MCF 10A (cell line): Measurements from ENCODE around the gene PRDM10. TPM values are rescaled to one million over a fixed set of nuclear protein-coding genes. Genes with fewer than 3 reads are reported as not detected.

ENCODE experiments used
- BruUV-seq: library from RNA; stranded (reverse); fragments of 400-500 nt; replicated peaks from 2 replicates; lab custom pipeline; 2021; lab: Mats Ljungman, UMichigan
- CTCF ChIA-PET: fragments of 300-600 bp; sonication (Branson Sonifier 250); formaldehyde crosslinking; extraction: SDS; loops from one replicate; lab custom pipeline; 2021; ENCODE audit warnings: antibody characterized with exemption, inconsistent platforms; lab: Yijun Ruan, JAX
- POLR2A ChIA-PET: fragments of 300-600, 350-650 bp; sonication (Branson Sonifier 250); formaldehyde crosslinking; extraction: SDS; loops from one replicate; lab custom pipeline; 2020; ENCODE audit warnings: antibody characterized with exemption, inconsistent platforms; lab: Yijun Ruan, JAX
- DNase-seq: peaks from one replicate; pipeline ENCODE4 v3.0.0-alpha.2; 2018; ENCODE audit not compliant: unreplicated experiment
- H3K27ac Mint-ChIP-seq: one replicate; pipeline ENCODE4 v1.8.0; 2022; ENCODE audit warnings: mild to moderate bottlenecking, low read depth, mixed read lengths; ENCODE audit not compliant: unreplicated experiment
- H3K27me3 Mint-ChIP-seq: one replicate; pipeline ENCODE4 v1.8.0; 2022; ENCODE audit warnings: mixed read lengths; ENCODE audit not compliant: insufficient read depth, unreplicated experiment
- H3K36me3 Mint-ChIP-seq: one replicate; pipeline ENCODE4 v1.8.0; 2022; ENCODE audit warnings: mild to moderate bottlenecking, moderate library complexity, mixed read lengths; ENCODE audit not compliant: insufficient read depth, unreplicated experiment
- H3K4me1 Mint-ChIP-seq: one replicate; pipeline ENCODE4 v1.8.0; 2022; ENCODE audit warnings: mixed read lengths; ENCODE audit not compliant: insufficient read depth, unreplicated experiment
- H3K4me3 Mint-ChIP-seq: one replicate; pipeline ENCODE4 v1.8.0; 2022; ENCODE audit warnings: mild to moderate bottlenecking, moderate library complexity, mixed read lengths; ENCODE audit not compliant: unreplicated experiment
- H3K9me3 Mint-ChIP-seq: one replicate; pipeline ENCODE4 v1.8.0; 2022; ENCODE audit warnings: mixed read lengths; ENCODE audit not compliant: unreplicated experiment
- CTCF ChIP-seq: fragments of 200-600 bp; IDR thresholded peaks from one replicate; pipeline ENCODE4 v1.8.0; 2022; ENCODE audit warnings: antibody characterized with exemption, mild to moderate bottlenecking; ENCODE audit not compliant: unreplicated experiment
- intact Hi-C: fragments of 100-400 bp; cut with micrococcal nuclease; formaldehyde crosslinking; loops from 2 replicates; pipeline ENCODE4 v1.14.1; 2022
- total RNA-seq: library from RNA; stranded (reverse); gene quantifications from 2 replicates; pipeline ENCODE4 v1.2.3, GENCODE V29; 2022

Gene PRDM10
- total RNA-seq, 1 experiment from 2014 or later, result 5.1 TPM

GRCh38 chr11:129951866-129952262 is 50.8 kb downstream of the PRDM10 start:
- Mint-ChIP-seq H3K27me3 (no peaks in the 10 kb centered on the region), H3K27ac (no peak overlapping the region), H3K36me3 (peaks cover 22% of the 10 kb centered on the region), H3K4me1 (no peaks in the 10 kb centered on the region), H3K9me3 (no peaks in the 10 kb centered on the region), H3K4me3 (no peak overlapping the region)
- CTCF ChIA-PET, result interaction anchor here (0.7 kb wide), 1 partner anchor 922 kb away, joined by 4 read pairs; no protein-coding TSS in a partner anchor
- intact Hi-C loops, result no loop called here
- no TSS peak for BruUV-seq
- DNase-seq, result no peak
- TF ChIP-seq CTCF, result no peak
- POLR2A ChIA-PET, result no interaction called here

- H3K4me3 Mint-ChIP-seq, result no peak overlapping the region
- H3K27ac Mint-ChIP-seq, result no peak overlapping the region
- no peaks in the 10 kb centered on the region for H3K4me1 Mint-ChIP-seq
- ChIA-PET POLR2A (no interaction called here), CTCF (interaction anchor here (0.7 kb wide), 1 partner anchor 922 kb away, joined by 4 read pairs; no protein-coding TSS in a partner anchor)
- no peaks in the 10 kb centered on the region for H3K27me3 Mint-ChIP-seq
- DNase-seq, result no peak
- TF ChIP-seq CTCF, result no peak
- intact Hi-C loops, result no loop called here
- H3K36me3 Mint-ChIP-seq, result peaks cover 22% of the 10 kb centered on the region
- no TSS peak for BruUV-seq
- H3K9me3 Mint-ChIP-seq, result no peaks in the 10 kb centered on the region
Observed at GRCh38 chr11:129951201-129951865, 51.3 kb downstream of the PRDM10 start.

GRCh38 chr11:129950101-129951091 is 52.2 kb downstream of the PRDM10 start:
- no TSS peak for BruUV-seq
- Mint-ChIP-seq H3K27ac (no peak overlapping the region), H3K36me3 (peaks cover 23% of the 10 kb centered on the region), H3K9me3 (no peaks in the 10 kb centered on the region), H3K4me1 (no peaks in the 10 kb centered on the region), H3K27me3 (no peaks in the 10 kb centered on the region), H3K4me3 (no peak overlapping the region)
- no peak for DNase-seq
- CTCF ChIA-PET, result interaction anchor here (0.7 kb wide), 1 partner anchor 181 kb away, joined by 4 read pairs; no protein-coding TSS in a partner anchor
- TF ChIP-seq CTCF, result no peak
- POLR2A ChIA-PET, result no interaction called here
- intact Hi-C loops, result no loop called here
